Measurements from ENCODE around the gene SDE2. TPM values are rescaled to one million over a fixed set of nuclear protein-coding genes. Genes with fewer than 3 reads are reported as not detected.
"Not testable (repeated sequence)": the region's sequence is repeated elsewhere in the genome, so short reads cannot be mapped to it uniquely, and the experiment has no call there.

Gene SDE2
- total and polyA plus RNA-seq, 2 experiments from 2014 or later: 17.6 to 21.1 TPM

DNA sequence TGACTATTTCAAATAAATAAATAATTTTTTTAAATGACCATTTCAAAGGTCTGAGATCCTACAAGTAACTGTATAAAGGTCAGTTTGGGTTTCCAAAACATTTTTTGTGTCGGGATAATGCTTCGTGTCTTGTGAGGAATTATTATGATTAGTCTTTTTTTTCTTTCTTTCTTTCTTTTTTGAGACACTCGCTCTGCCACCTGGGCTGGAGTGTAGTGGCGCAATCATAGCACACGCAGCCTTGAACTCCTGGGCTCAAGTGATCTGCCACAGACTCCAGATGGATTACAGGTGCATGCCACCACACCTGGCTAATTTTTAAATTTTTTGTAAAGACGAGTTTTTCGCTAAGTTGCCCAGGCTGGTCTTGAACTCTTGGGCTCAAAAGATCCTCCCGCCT lies 1.9 kb upstream of the SDE2 start:
- Histone ChIP-seq H3K27ac (peak overlapping the region; percentile 95), H3K36me3 (no peaks in the 10 kb centered on the region), H3K27me3 (no peaks in the 10 kb centered on the region), H3K4me1 (ENCODE audit: low read depth) (peaks cover 29% of the 10 kb centered on the region), H3K9me3 (ENCODE audit: low read depth) (no peaks in the 10 kb centered on the region), H3K4me3 (no peak overlapping the region)
- no peak for DNase-seq (ENCODE audit: low read depth in 1 of 2, low spot score in 1 of 2)
- no peak for TF ChIP-seq CTCF (IDR thresholded peaks at IDR 0.05; ENCODE audit: low read depth, low read length)

DNA sequence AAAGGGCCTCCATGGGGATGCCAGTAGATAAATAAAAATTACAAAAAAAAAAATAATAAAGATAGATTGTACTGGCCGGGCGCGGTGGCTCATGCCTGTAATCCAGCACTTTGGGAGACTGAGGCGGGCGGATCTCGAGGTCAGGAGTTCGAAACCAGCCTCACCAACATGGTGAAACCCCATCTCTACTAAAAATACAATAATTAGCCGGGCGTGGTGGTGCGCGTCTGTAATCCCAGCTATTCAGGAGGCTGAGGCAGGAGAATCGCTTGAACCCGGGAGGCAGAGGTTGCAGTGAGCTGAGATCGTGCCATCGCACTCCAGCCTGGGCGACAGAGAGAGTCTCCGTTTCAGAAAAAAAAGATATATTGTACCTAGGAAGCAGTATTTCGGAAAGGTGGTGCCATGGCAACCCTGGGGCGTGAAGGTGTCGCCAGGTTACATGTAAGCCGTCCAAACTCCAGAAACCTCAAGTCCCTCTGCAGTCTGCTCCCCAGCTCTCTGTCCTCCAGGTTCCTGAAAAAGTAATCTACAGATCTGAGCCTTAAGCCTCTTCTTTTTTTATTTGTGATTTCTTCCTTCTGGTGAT lies 1.4 kb upstream of the SDE2 start:
- peak overlapping the region; percentile 95 for H3K27ac ChIP-seq
- H3K4me3 ChIP-seq: not testable (repeated sequence)

GRCh38 chr1:225999912-226000337 lies 782 bp upstream of the SDE2 start:
- no peak for TF ChIP-seq CTCF (IDR thresholded peaks at IDR 0.05; ENCODE audit: low read depth, low read length)

More for the DNA sequence above, 1.4 kb upstream of the SDE2 start:
- DNase-seq (ENCODE audit: low read depth in 1 of 2, low spot score in 1 of 2); H3K9me3 ChIP-seq (ENCODE audit: low read depth); H3K36me3 ChIP-seq; H3K27me3 ChIP-seq: not testable (repeated sequence)
- peaks cover 29% of the 10 kb centered on the region for H3K4me1 ChIP-seq (ENCODE audit: low read depth)

DNA sequence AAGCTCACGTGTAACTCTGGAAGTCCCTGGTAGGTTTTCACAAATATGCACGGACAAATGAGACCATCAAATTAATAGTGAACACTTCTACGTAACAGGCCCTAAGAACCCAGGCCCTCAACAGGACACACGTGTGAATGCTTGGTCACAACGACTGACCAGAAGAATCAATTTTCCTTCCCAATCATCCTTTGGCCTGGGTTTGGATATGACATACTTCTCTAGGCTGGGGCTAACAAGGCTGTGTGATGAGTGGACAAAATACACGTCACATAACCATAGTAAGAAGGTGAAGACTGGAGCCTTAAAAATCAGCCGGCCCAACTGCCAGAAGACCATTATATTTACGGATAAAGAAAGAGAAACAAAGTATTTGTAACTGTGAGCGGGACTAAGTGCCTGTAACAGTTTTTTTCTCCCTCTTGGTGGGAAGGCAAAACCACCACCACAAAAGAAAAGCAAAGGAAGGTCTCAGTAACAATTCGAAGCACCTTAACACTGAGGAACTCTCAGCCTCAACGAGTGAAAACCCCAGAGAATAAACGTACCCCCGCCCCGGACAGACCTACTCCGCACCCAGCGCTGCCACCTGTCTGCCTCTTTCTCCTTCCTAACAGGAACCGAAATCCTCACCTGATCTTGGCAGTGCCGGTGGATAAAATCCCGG lies 450 bp downstream of the SDE2 start:
- TF ChIP-seq CTCF (IDR thresholded peaks at IDR 0.05; ENCODE audit: low read depth, low read length): no peak
- Histone ChIP-seq H3K36me3 (peaks cover 9% of the 10 kb centered on the region), H3K4me3 (peak overlapping the region; percentile 77), H3K9me3 (ENCODE audit: low read depth) (no peaks in the 10 kb centered on the region), H3K27me3 (no peaks in the 10 kb centered on the region), H3K4me1 (ENCODE audit: low read depth) (peaks cover 29% of the 10 kb centered on the region), H3K27ac (peak overlapping the region; percentile 84)
- peak in 1 of 2 donors; percentile 26 for DNase-seq (ENCODE audit: low read depth in 1 of 2, low spot score in 1 of 2)

More at GRCh38 chr1:225999912-226000337, 782 bp upstream of the SDE2 start:
- Histone ChIP-seq H3K4me3 (peak overlapping the region; percentile 17), H3K27ac (peak overlapping the region; percentile 95), H3K4me1 (ENCODE audit: low read depth) (peaks cover 29% of the 10 kb centered on the region), H3K36me3 (no peaks in the 10 kb centered on the region), H3K27me3 (no peaks in the 10 kb centered on the region), H3K9me3 (ENCODE audit: low read depth) (no peaks in the 10 kb centered on the region)
- peak in 1 of 2 donors; percentile 82 for DNase-seq (ENCODE audit: low read depth in 1 of 2, low spot score in 1 of 2)

- Histone ChIP-seq H3K36me3 (peaks cover 18% of the 10 kb centered on the region), H3K27ac (no peak overlapping the region), H3K27me3 (no peaks in the 10 kb centered on the region), H3K9me3 (ENCODE audit: low read depth) (no peaks in the 10 kb centered on the region), H3K4me3 (no peak overlapping the region), H3K4me1 (ENCODE audit: low read depth) (peaks cover 16% of the 10 kb centered on the region)
- no peak for TF ChIP-seq CTCF (IDR thresholded peaks at IDR 0.05; ENCODE audit: low read depth, low read length)
- DNase-seq (ENCODE audit: low read depth in 1 of 2, low spot score in 1 of 2): peak in 1 of 2 donors; percentile 53
Measured at GRCh38 chr1:225996946-225997545, 2.1 kb downstream of the SDE2 start.

Measured in cardiac muscle cell (in vitro differentiated cells and primary cell).